ENCODE measurements around the gene ONECUT2.

GRCh38 chr18:57529151-57529550, 94.0 kb downstream of the ONECUT2 start:
- TF ChIP-seq, protein P1, sequence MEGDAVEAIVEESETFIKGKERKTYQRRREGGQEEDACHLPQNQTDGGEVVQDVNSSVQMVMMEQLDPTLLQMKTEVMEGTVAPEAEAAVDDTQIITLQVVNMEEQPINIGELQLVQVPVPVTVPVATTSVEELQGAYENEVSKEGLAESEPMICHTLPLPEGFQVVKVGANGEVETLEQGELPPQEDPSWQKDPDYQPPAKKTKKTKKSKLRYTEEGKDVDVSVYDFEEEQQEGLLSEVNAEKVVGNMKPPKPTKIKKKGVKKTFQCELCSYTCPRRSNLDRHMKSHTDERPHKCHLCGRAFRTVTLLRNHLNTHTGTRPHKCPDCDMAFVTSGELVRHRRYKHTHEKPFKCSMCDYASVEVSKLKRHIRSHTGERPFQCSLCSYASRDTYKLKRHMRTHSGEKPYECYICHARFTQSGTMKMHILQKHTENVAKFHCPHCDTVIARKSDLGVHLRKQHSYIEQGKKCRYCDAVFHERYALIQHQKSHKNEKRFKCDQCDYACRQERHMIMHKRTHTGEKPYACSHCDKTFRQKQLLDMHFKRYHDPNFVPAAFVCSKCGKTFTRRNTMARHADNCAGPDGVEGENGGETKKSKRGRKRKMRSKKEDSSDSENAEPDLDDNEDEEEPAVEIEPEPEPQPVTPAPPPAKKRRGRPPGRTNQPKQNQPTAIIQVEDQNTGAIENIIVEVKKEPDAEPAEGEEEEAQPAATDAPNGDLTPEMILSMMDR (conservative IDR thresholded peaks at IDR 0.05; ENCODE audit: low read length) = no peak
- TF ChIP-seq EZH2phosphoT487 (IDR thresholded peaks at IDR 0.05; ENCODE audit: borderline replicate concordance) = no peak
